Measurements from ENCODE around the gene ZNF106. TPM values are rescaled to one million over a fixed set of nuclear protein-coding genes. Genes with fewer than 3 reads are reported as not detected.

Gene ZNF106
- polyA plus RNA-seq, 1 experiment, result 15.4 TPM

DNA sequence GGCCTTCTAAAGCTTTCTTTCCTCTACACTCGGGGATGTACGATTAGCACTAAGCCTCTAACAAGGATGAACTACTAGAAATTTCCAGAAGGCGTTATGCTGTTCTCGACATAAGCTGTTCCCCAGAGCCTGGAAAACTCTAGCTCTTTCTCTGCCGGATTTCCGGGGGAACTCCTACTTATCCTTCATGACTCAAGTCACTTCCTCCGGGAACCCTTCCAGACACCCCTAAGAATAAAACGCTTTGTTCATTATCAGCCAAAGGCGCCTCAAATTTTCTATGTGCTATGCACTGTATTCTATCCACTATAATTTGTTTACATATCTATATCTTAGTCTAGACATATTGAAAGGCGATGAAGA is 4.0 kb upstream of the ZNF106 start:
- ChIA-PET CTCF (interaction anchor here (0.7 to 1.0 kb wide), 3 partner anchors 11 to 21 kb away, joined by 3 read pairs; no protein-coding TSS in a partner anchor), POLR2A (interaction anchor here (0.8 to 1.4 kb wide), 3 partner anchors 16 to 222 kb away, joined by 3 to 6 read pairs (median 3); partner anchors contain the start of genes GANC, STARD9 and TMEM87A)
- Histone ChIP-seq H3K27me3 (ENCODE audit: control insufficient read depth, insufficient read depth, low read length) (no peaks in the 10 kb centered on the region), H3K4me3 (ENCODE audit: low read depth, low read length) (peak overlapping the region; percentile 69), H3K36me3 (ENCODE audit: control insufficient read depth, insufficient read depth, low read length) (no peaks in the 10 kb centered on the region)
- TF ChIP-seq, protein P1, sequence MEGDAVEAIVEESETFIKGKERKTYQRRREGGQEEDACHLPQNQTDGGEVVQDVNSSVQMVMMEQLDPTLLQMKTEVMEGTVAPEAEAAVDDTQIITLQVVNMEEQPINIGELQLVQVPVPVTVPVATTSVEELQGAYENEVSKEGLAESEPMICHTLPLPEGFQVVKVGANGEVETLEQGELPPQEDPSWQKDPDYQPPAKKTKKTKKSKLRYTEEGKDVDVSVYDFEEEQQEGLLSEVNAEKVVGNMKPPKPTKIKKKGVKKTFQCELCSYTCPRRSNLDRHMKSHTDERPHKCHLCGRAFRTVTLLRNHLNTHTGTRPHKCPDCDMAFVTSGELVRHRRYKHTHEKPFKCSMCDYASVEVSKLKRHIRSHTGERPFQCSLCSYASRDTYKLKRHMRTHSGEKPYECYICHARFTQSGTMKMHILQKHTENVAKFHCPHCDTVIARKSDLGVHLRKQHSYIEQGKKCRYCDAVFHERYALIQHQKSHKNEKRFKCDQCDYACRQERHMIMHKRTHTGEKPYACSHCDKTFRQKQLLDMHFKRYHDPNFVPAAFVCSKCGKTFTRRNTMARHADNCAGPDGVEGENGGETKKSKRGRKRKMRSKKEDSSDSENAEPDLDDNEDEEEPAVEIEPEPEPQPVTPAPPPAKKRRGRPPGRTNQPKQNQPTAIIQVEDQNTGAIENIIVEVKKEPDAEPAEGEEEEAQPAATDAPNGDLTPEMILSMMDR (IDR thresholded peaks at IDR 0.05; ENCODE audit: insufficient read depth, low read depth, low read length), result no peak
- DNase-seq (ENCODE audit: low read depth), result no peak

DNA sequence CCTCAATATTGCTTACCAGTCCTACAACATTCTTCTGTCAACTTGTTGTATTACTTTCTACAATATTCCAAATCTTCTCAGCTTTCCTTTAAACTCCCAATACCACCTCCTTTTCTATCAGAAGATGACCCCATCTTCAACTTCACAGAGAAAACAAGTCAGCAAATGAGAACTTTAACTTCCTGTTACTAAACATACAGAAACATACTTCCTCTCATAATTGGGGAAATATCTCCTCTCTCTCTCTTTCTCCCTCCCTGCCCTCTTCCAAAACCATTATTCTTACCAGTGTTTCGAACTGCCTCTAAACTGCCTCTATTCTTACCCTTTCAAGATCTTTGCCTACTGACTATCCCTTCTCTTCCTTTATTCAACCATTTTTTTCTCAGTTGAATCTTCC is 2.7 kb upstream of the ZNF106 start:
- TF ChIP-seq, protein P1 (IDR thresholded peaks at IDR 0.05; ENCODE audit: insufficient read depth, low read depth, low read length), result no peak
- POLR2A ChIA-PET, result no interaction called here
- DNase-seq (ENCODE audit: low read depth), result no peak
- CTCF ChIA-PET, result no interaction called here
- H3K36me3 ChIP-seq (ENCODE audit: control insufficient read depth, insufficient read depth, low read length), result no peaks in the 10 kb centered on the region
- no peak overlapping the region for H3K4me3 ChIP-seq (ENCODE audit: low read depth, low read length)
- H3K27me3 ChIP-seq (ENCODE audit: control insufficient read depth, insufficient read depth, low read length), result no peaks in the 10 kb centered on the region

DNA sequence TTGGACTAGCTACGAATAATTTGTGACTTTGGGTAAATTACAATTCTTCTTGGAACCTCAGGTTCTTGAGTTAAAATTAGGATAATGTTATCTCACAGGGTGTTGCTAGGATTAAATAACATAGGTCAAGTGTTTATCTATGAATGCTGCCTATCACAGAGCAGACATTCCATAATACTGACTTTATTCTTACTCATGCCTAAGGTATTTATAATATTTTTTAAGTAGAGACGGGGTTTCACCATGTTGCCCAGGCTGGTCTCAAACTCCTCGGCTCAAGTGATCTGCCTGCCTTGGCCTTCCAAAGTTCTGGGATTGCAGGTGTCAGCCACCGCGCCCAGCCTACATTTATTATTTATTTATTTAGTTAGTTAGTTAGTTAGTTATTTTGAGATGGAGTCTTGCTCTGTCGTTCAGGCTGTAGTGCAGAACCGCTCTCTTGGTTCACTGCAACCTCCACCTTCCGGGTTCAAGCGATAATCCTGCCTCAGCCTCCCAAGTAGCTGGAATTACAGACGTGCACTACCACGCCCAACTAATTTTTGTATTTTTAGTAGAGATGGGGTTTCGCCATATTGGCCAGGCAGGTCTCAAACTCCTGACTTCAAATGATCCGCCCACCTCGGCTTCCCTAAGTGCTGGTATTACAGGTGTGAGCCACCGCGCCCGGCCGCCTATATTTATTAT is 741 bp upstream of the ZNF106 start:
- TF ChIP-seq, protein P1 (IDR thresholded peaks at IDR 0.05; ENCODE audit: insufficient read depth, low read depth, low read length), result no peak
- ChIA-PET POLR2A (no interaction called here), CTCF (interaction anchor here (1.5 kb wide), 1 partner anchor 20 kb away, joined by 3 read pairs; no protein-coding TSS in a partner anchor)

DNA sequence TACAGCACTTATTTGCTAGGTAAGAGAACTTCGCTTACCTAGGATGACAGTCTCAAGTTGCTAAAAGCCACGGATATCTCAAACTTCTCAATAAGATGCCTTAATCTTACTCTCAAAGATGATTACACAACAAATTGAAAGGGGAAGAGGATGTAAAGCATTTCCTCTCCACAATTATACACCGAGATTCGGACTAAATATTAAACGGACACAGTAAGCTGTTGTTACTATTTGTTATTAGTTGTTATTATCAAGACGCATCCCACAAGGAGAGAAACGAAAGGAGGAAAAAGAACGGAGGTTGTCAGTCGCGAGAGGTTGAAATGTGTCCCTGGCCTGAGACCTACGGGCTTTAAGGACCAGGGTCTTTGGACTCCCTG is 660 bp downstream of the ZNF106 start:
- H3K36me3 ChIP-seq (ENCODE audit: control insufficient read depth, insufficient read depth, low read length), result peaks cover 1% of the 10 kb centered on the region; the same call in 1 of the 2 replicates
- ChIA-PET POLR2A (interaction anchor here (0.7 kb wide), 1 partner anchor 91 kb away, joined by 3 read pairs; no protein-coding TSS in a partner anchor), CTCF (interaction anchor here (1.1 to 1.9 kb wide), 3 partner anchors 11 to 160 kb away, joined by 3 to 4 read pairs (median 3); no protein-coding TSS in a partner anchor)
- no peak for DNase-seq (ENCODE audit: low read depth)
- peak overlapping the region; percentile 95 for H3K4me3 ChIP-seq (ENCODE audit: low read depth, low read length)
- H3K27me3 ChIP-seq (ENCODE audit: control insufficient read depth, insufficient read depth, low read length), result no peaks in the 10 kb centered on the region
- TF ChIP-seq, protein P1 (IDR thresholded peaks at IDR 0.05; ENCODE audit: insufficient read depth, low read depth, low read length), result no peak

More for the DNA sequence above, 741 bp upstream of the ZNF106 start:
- DNase-seq (ENCODE audit: low read depth), result peak; percentile 38
- Histone ChIP-seq H3K27me3 (ENCODE audit: control insufficient read depth, insufficient read depth, low read length) (no peaks in the 10 kb centered on the region), H3K4me3 (ENCODE audit: low read depth, low read length) (peak overlapping the region; percentile 95), H3K36me3 (ENCODE audit: control insufficient read depth, insufficient read depth, low read length) (no peaks in the 10 kb centered on the region)

DNA sequence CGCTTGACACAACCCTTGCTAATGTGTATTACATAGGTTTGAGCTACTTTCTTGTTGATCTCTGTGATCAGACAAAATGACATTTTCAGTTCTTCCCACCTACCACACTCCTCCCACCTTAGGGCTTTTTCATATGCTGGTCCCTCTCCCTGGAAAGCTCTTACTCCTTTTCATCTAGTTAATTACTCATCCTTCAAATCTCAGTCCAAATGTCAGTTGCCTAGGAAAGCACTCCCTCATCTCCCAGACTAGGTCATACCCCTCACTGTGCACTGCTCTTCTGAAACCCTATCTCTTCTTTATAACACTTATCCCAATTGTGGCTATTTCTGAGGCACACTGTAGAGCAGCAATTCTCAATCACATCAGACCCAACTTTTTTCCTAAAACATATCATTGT is 7.3 kb downstream of the ZNF106 start:
- TF ChIP-seq, protein P1 (IDR thresholded peaks at IDR 0.05; ENCODE audit: insufficient read depth, low read depth, low read length), result no peak

More for the DNA sequence above, 7.3 kb downstream of the ZNF106 start:
- DNase-seq (ENCODE audit: low read depth), result no peak
- Histone ChIP-seq H3K4me3 (ENCODE audit: low read depth, low read length) (no peak overlapping the region), H3K36me3 (ENCODE audit: control insufficient read depth, insufficient read depth, low read length) (peaks cover 1% of the 10 kb centered on the region; the same call in 1 of the 2 replicates), H3K27me3 (ENCODE audit: control insufficient read depth, insufficient read depth, low read length) (no peaks in the 10 kb centered on the region)
- CTCF ChIA-PET, result interaction anchor here (0.6 to 1.1 kb wide), 3 partner anchors 11 to 305 kb away, joined by 3 to 4 read pairs (median 3); no protein-coding TSS in a partner anchor
- POLR2A ChIA-PET, result no interaction called here
